ENCODE measurements around the gene MIGA2.
"Not testable (repeated sequence)": the region's sequence is repeated elsewhere in the genome, so short reads cannot be mapped to it uniquely, and the experiment has no call there.

MIGA2 gene

GRCh38 chr9:129102791-129103594 lies 66.6 kb downstream of the MIGA2 start:
- DNase-seq (ENCODE audit: low read depth), result no peak

- DNase-seq (ENCODE audit: low read depth), result no peak
These were observed 67.2 kb downstream of the MIGA2 start for GRCh38 chr9:129103595-129103965.

GRCh38 chr9:129104051-129104450 lies 67.6 kb downstream of the MIGA2 start:
- DNase-seq (ENCODE audit: low read depth), result no peak

- no peak for DNase-seq (ENCODE audit: low read depth)
These were observed 69.7 kb downstream of the MIGA2 start for GRCh38 chr9:129105857-129106694.

GRCh38 chr9:129107651-129108050 lies 71.2 kb downstream of the MIGA2 start:
- DNase-seq (ENCODE audit: low read depth), result no peak

GRCh38 chr9:129108083-129108804 lies 71.8 kb downstream of the MIGA2 start:
- DNase-seq (ENCODE audit: low read depth), result no peak

- no peak for DNase-seq (ENCODE audit: low read depth)
These were observed 72.5 kb downstream of the MIGA2 start for GRCh38 chr9:129108805-129109536.

GRCh38 chr9:129109537-129109903 lies 73.1 kb downstream of the MIGA2 start:
- no peak for DNase-seq (ENCODE audit: low read depth)

- DNase-seq (ENCODE audit: low read depth), result no peak
These were observed 73.7 kb downstream of the MIGA2 start for GRCh38 chr9:129109952-129110739.

- DNase-seq (ENCODE audit: low read depth), result peak; percentile 92
These were observed 74.5 kb downstream of the MIGA2 start, which contains the start of the genes CRAT and PTPA for GRCh38 chr9:129110740-129111527. Gene CRAT, minus strand, starts transcription at chr9:129110793. Its CDS starts 284 bp downstream, at chr9:129110509. Gene PTPA, plus strand, starts transcription at chr9:129111415. Its CDS starts 186 bp downstream, at chr9:129111601.

- DNase-seq (ENCODE audit: low read depth), result no peak
These were observed 75.2 kb downstream of the MIGA2 start for GRCh38 chr9:129111528-129112151.

GRCh38 chr9:129112526-129112925 lies 76.1 kb downstream of the MIGA2 start:
- DNase-seq (ENCODE audit: low read depth), result not testable (repeated sequence)

GRCh38 chr9:129113645-129114304 lies 77.3 kb downstream of the MIGA2 start:
- DNase-seq (ENCODE audit: low read depth), result no peak

GRCh38 chr9:129118799-129119198 lies 82.4 kb downstream of the MIGA2 start:
- DNase-seq (ENCODE audit: low read depth), result no peak

GRCh38 chr9:129121483-129121882 lies 85.1 kb downstream of the MIGA2 start:
- no peak for DNase-seq (ENCODE audit: low read depth)

Measured in stimulated activated CD8-positive, alpha-beta memory T cell treated with anti-CD3 and anti-CD28 coated beads, Interleukin-12 subunit alpha, Interleukin-12 subunit beta, amount 100 ng/mL, for 4 hours (primary cell).